ENCODE measurements around the gene RSBN1L. TPM values are rescaled to one million over a fixed set of nuclear protein-coding genes. Genes with fewer than 3 reads are reported as not detected.

Gene RSBN1L
- total and polyA plus RNA-seq, 5 donors from 2014 or later, result 7.3 to 31.8 (median 8.2) TPM

- Histone ChIP-seq H3K36me3 (ENCODE audit: control insufficient read depth, insufficient read depth, low read length) (peaks cover 22% of the 10 kb centered on the region), H3K4me3 (ENCODE audit: low read depth, low read length) (no peak overlapping the region), H3K27me3 (ENCODE audit: control insufficient read depth, insufficient read depth, low read length) (no peaks in the 10 kb centered on the region), H3K4me1 (ENCODE audit: control insufficient read depth, insufficient read depth, low read length, poor library complexity, severe bottlenecking) (peaks cover 5% of the 10 kb centered on the region), H3K27ac (ENCODE audit: insufficient read depth, low read length, poor library complexity, severe bottlenecking) (peak overlapping the region; percentile 41), H3K9me3 (ENCODE audit: control insufficient read depth in 2 of 2, low read length in 2 of 2) (no peaks in the 10 kb centered on the region)
- H3K4me3 Mint-ChIP-seq, result no peak overlapping the region
- H3K36me3 Mint-ChIP-seq, result peaks cover 20% of the 10 kb centered on the region
- ATAC-seq (ENCODE audit: low read depth in 2 of 2) (no peak), DNase-seq (no peak)
- H3K4me1 Mint-ChIP-seq, result peaks cover 36 to 49% (median 45%) of the 10 kb centered on the region in 4 donors
- no peaks in the 10 kb centered on the region for H3K9me3 Mint-ChIP-seq
- H3K27me3 Mint-ChIP-seq, result no peaks in the 10 kb centered on the region
- peak overlapping the region in 1 of 3 donors; percentile 79 for H3K27ac Mint-ChIP-seq
These were observed 38.6 kb downstream of the RSBN1L start for GRCh38 chr7:77734659-77735421.

- no peak overlapping the region for H3K4me3 Mint-ChIP-seq
- ATAC-seq (ENCODE audit: low read depth in 2 of 2), result no peak
- H3K36me3 Mint-ChIP-seq, result peaks cover 20% of the 10 kb centered on the region
- peak overlapping the region in 1 of 3 donors; percentile 79 for H3K27ac Mint-ChIP-seq
- H3K27me3 Mint-ChIP-seq, result no peaks in the 10 kb centered on the region
- peaks cover 22% of the 10 kb centered on the region for H3K36me3 ChIP-seq (ENCODE audit: control insufficient read depth, insufficient read depth, low read length)
- H3K27me3 ChIP-seq (ENCODE audit: control insufficient read depth, insufficient read depth, low read length), result no peaks in the 10 kb centered on the region
- peak overlapping the region; percentile 41 for H3K27ac ChIP-seq (ENCODE audit: insufficient read depth, low read length, poor library complexity, severe bottlenecking)
- peaks cover 5% of the 10 kb centered on the region for H3K4me1 ChIP-seq (ENCODE audit: control insufficient read depth, insufficient read depth, low read length, poor library complexity, severe bottlenecking)
- no peaks in the 10 kb centered on the region for H3K9me3 ChIP-seq (ENCODE audit: control insufficient read depth in 2 of 2, low read length in 2 of 2)
- no peak overlapping the region for H3K4me3 ChIP-seq (ENCODE audit: low read depth, low read length)
- DNase-seq, result no peak
- no peaks in the 10 kb centered on the region for H3K9me3 Mint-ChIP-seq
- peaks cover 34 to 45% (median 42%) of the 10 kb centered on the region in 4 donors for H3K4me1 Mint-ChIP-seq
These were observed 39.2 kb downstream of the RSBN1L start for GRCh38 chr7:77735457-77735856.

- H3K27ac Mint-ChIP-seq, result no peak overlapping the region
These were observed 40.7 kb downstream of the RSBN1L start for GRCh38 chr7:77736991-77737390.

GRCh38 chr7:77738382-77738781, 42.1 kb downstream of the RSBN1L start:
- Mint-ChIP-seq H3K27ac (peak overlapping the region in 2 of 3 donors; percentile 9 to 34), H3K4me1 (peaks cover 16 to 26% (median 21%) of the 10 kb centered on the region in 4 donors)
- no peak for ATAC-seq (ENCODE audit: low read depth in 2 of 2)

More at GRCh38 chr7:77736991-77737390, 40.7 kb downstream of the RSBN1L start:
- no peaks in the 10 kb centered on the region for H3K9me3 ChIP-seq (ENCODE audit: control insufficient read depth in 2 of 2, low read length in 2 of 2)
- H3K4me3 ChIP-seq (ENCODE audit: low read depth, low read length), result no peak overlapping the region
- no peaks in the 10 kb centered on the region for H3K27me3 ChIP-seq (ENCODE audit: control insufficient read depth, insufficient read depth, low read length)
- Mint-ChIP-seq H3K36me3 (peaks cover 23% of the 10 kb centered on the region), H3K27me3 (no peaks in the 10 kb centered on the region), H3K9me3 (no peaks in the 10 kb centered on the region), H3K4me3 (no peak overlapping the region), H3K4me1 (peaks cover 23 to 30% (median 29%) of the 10 kb centered on the region in 4 donors)
- peaks cover 5% of the 10 kb centered on the region for H3K4me1 ChIP-seq (ENCODE audit: control insufficient read depth, insufficient read depth, low read length, poor library complexity, severe bottlenecking)
- peaks cover 22% of the 10 kb centered on the region for H3K36me3 ChIP-seq (ENCODE audit: control insufficient read depth, insufficient read depth, low read length)
- ATAC-seq (ENCODE audit: low read depth in 2 of 2), result no peak
- no peak for DNase-seq
- no peak overlapping the region for H3K27ac ChIP-seq (ENCODE audit: insufficient read depth, low read length, poor library complexity, severe bottlenecking)

GRCh38 chr7:77738871-77739270, 42.6 kb downstream of the RSBN1L start:
- no peaks in the 10 kb centered on the region for H3K9me3 Mint-ChIP-seq
- H3K9me3 ChIP-seq (ENCODE audit: control insufficient read depth in 2 of 2, low read length in 2 of 2), result no peaks in the 10 kb centered on the region
- H3K4me1 Mint-ChIP-seq, result peaks cover 16 to 25% (median 21%) of the 10 kb centered on the region in 4 donors
- no peaks in the 10 kb centered on the region for H3K27me3 Mint-ChIP-seq
- H3K36me3 ChIP-seq (ENCODE audit: control insufficient read depth, insufficient read depth, low read length), result peaks cover 24% of the 10 kb centered on the region
- H3K27me3 ChIP-seq (ENCODE audit: control insufficient read depth, insufficient read depth, low read length), result no peaks in the 10 kb centered on the region
- H3K27ac Mint-ChIP-seq, result peak overlapping the region in 1 of 3 donors; percentile 9
- H3K4me3 ChIP-seq (ENCODE audit: low read depth, low read length), result no peak overlapping the region
- peaks cover 5% of the 10 kb centered on the region for H3K4me1 ChIP-seq (ENCODE audit: control insufficient read depth, insufficient read depth, low read length, poor library complexity, severe bottlenecking)
- no peak overlapping the region for H3K4me3 Mint-ChIP-seq
- H3K27ac ChIP-seq (ENCODE audit: insufficient read depth, low read length, poor library complexity, severe bottlenecking), result no peak overlapping the region
- H3K36me3 Mint-ChIP-seq, result peaks cover 28% of the 10 kb centered on the region
- DNase-seq, result no peak
- ATAC-seq (ENCODE audit: low read depth in 2 of 2), result no peak

More at GRCh38 chr7:77738382-77738781, 42.1 kb downstream of the RSBN1L start:
- H3K4me3 Mint-ChIP-seq, result no peak overlapping the region
- no peaks in the 10 kb centered on the region for H3K27me3 ChIP-seq (ENCODE audit: control insufficient read depth, insufficient read depth, low read length)
- peaks cover 23% of the 10 kb centered on the region for H3K36me3 Mint-ChIP-seq
- no peaks in the 10 kb centered on the region for H3K9me3 Mint-ChIP-seq
- H3K27ac ChIP-seq (ENCODE audit: insufficient read depth, low read length, poor library complexity, severe bottlenecking), result no peak overlapping the region
- DNase-seq, result no peak
- H3K9me3 ChIP-seq (ENCODE audit: control insufficient read depth in 2 of 2, low read length in 2 of 2), result no peaks in the 10 kb centered on the region
- H3K27me3 Mint-ChIP-seq, result no peaks in the 10 kb centered on the region
- peaks cover 5% of the 10 kb centered on the region for H3K4me1 ChIP-seq (ENCODE audit: control insufficient read depth, insufficient read depth, low read length, poor library complexity, severe bottlenecking)
- peaks cover 24% of the 10 kb centered on the region for H3K36me3 ChIP-seq (ENCODE audit: control insufficient read depth, insufficient read depth, low read length)
- H3K4me3 ChIP-seq (ENCODE audit: low read depth, low read length), result no peak overlapping the region

- no peak for ATAC-seq (ENCODE audit: low read depth in 2 of 2)
- H3K9me3 Mint-ChIP-seq, result no peaks in the 10 kb centered on the region
- peak overlapping the region in 2 of 3 donors; percentile 36 to 45 for H3K27ac Mint-ChIP-seq
- peaks cover 18 to 26% (median 20%) of the 10 kb centered on the region in 4 donors for H3K4me1 Mint-ChIP-seq
- H3K9me3 ChIP-seq (ENCODE audit: control insufficient read depth in 2 of 2, low read length in 2 of 2), result no peaks in the 10 kb centered on the region
- H3K4me3 Mint-ChIP-seq, result no peak overlapping the region
- H3K4me1 ChIP-seq (ENCODE audit: control insufficient read depth, insufficient read depth, low read length, poor library complexity, severe bottlenecking), result no peaks in the 10 kb centered on the region
- H3K36me3 ChIP-seq (ENCODE audit: control insufficient read depth, insufficient read depth, low read length), result peaks cover 27% of the 10 kb centered on the region
- peaks cover 32% of the 10 kb centered on the region for H3K36me3 Mint-ChIP-seq
- H3K27me3 Mint-ChIP-seq, result no peaks in the 10 kb centered on the region
- no peak overlapping the region for H3K4me3 ChIP-seq (ENCODE audit: low read depth, low read length)
- no peaks in the 10 kb centered on the region for H3K27me3 ChIP-seq (ENCODE audit: control insufficient read depth, insufficient read depth, low read length)
- DNase-seq, result no peak
- no peak overlapping the region for H3K27ac ChIP-seq (ENCODE audit: insufficient read depth, low read length, poor library complexity, severe bottlenecking)
These were observed 44.0 kb downstream of the RSBN1L start for GRCh38 chr7:77740257-77740656.

GRCh38 chr7:77743518-77743917, 47.3 kb downstream of the RSBN1L start:
- Mint-ChIP-seq H3K36me3 (peaks cover 33% of the 10 kb centered on the region), H3K27me3 (no peaks in the 10 kb centered on the region), H3K4me3 (no peak overlapping the region), H3K9me3 (no peaks in the 10 kb centered on the region), H3K27ac (no peak overlapping the region), H3K4me1 (peaks cover 16 to 41% (median 33%) of the 10 kb centered on the region in 4 donors)
- peaks cover 5% of the 10 kb centered on the region for H3K4me1 ChIP-seq (ENCODE audit: control insufficient read depth, insufficient read depth, low read length, poor library complexity, severe bottlenecking)
- H3K27ac ChIP-seq (ENCODE audit: insufficient read depth, low read length, poor library complexity, severe bottlenecking), result no peak overlapping the region
- H3K27me3 ChIP-seq (ENCODE audit: control insufficient read depth, insufficient read depth, low read length), result no peaks in the 10 kb centered on the region
- H3K9me3 ChIP-seq (ENCODE audit: control insufficient read depth in 2 of 2, low read length in 2 of 2), result no peaks in the 10 kb centered on the region
- DNase-seq (no peak), ATAC-seq (ENCODE audit: low read depth in 2 of 2) (no peak)
- H3K4me3 ChIP-seq (ENCODE audit: low read depth, low read length), result no peak overlapping the region
- peaks cover 8% of the 10 kb centered on the region for H3K36me3 ChIP-seq (ENCODE audit: control insufficient read depth, insufficient read depth, low read length)

- Histone ChIP-seq H3K9me3 (ENCODE audit: control insufficient read depth in 2 of 2, low read length in 2 of 2) (no peaks in the 10 kb centered on the region), H3K27ac (ENCODE audit: insufficient read depth, low read length, poor library complexity, severe bottlenecking) (no peak overlapping the region), H3K4me1 (ENCODE audit: control insufficient read depth, insufficient read depth, low read length, poor library complexity, severe bottlenecking) (peaks cover 5% of the 10 kb centered on the region), H3K27me3 (ENCODE audit: control insufficient read depth, insufficient read depth, low read length) (no peaks in the 10 kb centered on the region), H3K36me3 (ENCODE audit: control insufficient read depth, insufficient read depth, low read length) (peaks cover 15% of the 10 kb centered on the region), H3K4me3 (ENCODE audit: low read depth, low read length) (no peak overlapping the region)
- Mint-ChIP-seq H3K4me1 (peaks cover 18 to 51% (median 37%) of the 10 kb centered on the region in 4 donors), H3K36me3 (peaks cover 39% of the 10 kb centered on the region), H3K27me3 (no peaks in the 10 kb centered on the region), H3K4me3 (no peak overlapping the region), H3K9me3 (no peaks in the 10 kb centered on the region), H3K27ac (peak overlapping the region in 2 of 3 donors; percentile 79 to 81)
- DNase-seq (no peak), ATAC-seq (ENCODE audit: low read depth in 2 of 2) (no peak)
These were observed 49.5 kb downstream of the RSBN1L start for GRCh38 chr7:77745746-77746145.

All from CD4-positive, CD25-positive, alpha-beta regulatory T cell (primary cell).